Suprapubic skin (tissue), 4 donors: ENCODE results near the gene KLHL33. TPM values are rescaled to one million over a fixed set of nuclear protein-coding genes. Genes with fewer than 3 reads are reported as not detected.

Source experiments
- DNase-seq, 2 donors: peaks; one replicate each; pipeline ENCODE4 v3.0.0-alpha.2; 2019; ENCODE audit warnings: low spot score in 2 of 2
- H3K27ac ChIP-seq: fragments of 200-600 bp; sonication (generic); one replicate; pipeline ENCODE4 v1.5.1; 2019
- H3K27me3 ChIP-seq: fragments of 200-600 bp; sonication (generic); one replicate; pipeline ENCODE4 v1.5.1; 2019
- H3K36me3 ChIP-seq: fragments of 200-600 bp; sonication (generic); one replicate; pipeline ENCODE4 v1.5.1; 2019
- H3K4me1 ChIP-seq: fragments of 200-600 bp; sonication (generic); one replicate; pipeline ENCODE4 v1.5.1; 2019
- H3K4me3 ChIP-seq: fragments of 200-600 bp; sonication (generic); one replicate; pipeline ENCODE4 v1.5.1; 2019; ENCODE audit warnings: mild to moderate bottlenecking
- H3K9me3 ChIP-seq: fragments of 200-600 bp; sonication (generic); one replicate; pipeline ENCODE4 v1.5.1; 2019
- CTCF ChIP-seq, 2 donors: fragments of 200-600 bp in 1 of 2; fragments of 450-650 bp in 1 of 2; sonication (generic) in 1 of 2; IDR thresholded peaks; one replicate each; pipeline ENCODE4 v1.5.1; 2016 to 2019; ENCODE audit warnings: antibody characterized with exemption in 2 of 2, mild to moderate bottlenecking in 1 of 2, moderate library complexity in 1 of 2
- EP300 ChIP-seq: sonication (generic); formaldehyde crosslinking; IDR thresholded peaks from one replicate; pipeline ENCODE4 v1.6.1; 2017; ENCODE audit warnings: antibody characterized with exemption
- POLR2A ChIP-seq, 2 donors: fragments of 450-650 bp; IDR thresholded peaks; one replicate each; pipeline ENCODE4 v1.6.1; 2017; ENCODE audit warnings: antibody characterized with exemption in 2 of 2, mild to moderate bottlenecking in 2 of 2, moderate library complexity in 2 of 2
- POLR2AphosphoS5 ChIP-seq, 3 donors: sonication (generic); formaldehyde crosslinking; IDR thresholded peaks; one replicate each; pipeline ENCODE4 v1.6.1; 2017; ENCODE audit warnings: antibody characterized with exemption in 3 of 3
- WGBS: methylation state at CpG from one replicate; pipeline ENCODE4 v1.1.5; 2018; 5-methylcytosine and 5-hydroxymethylcytosine counted together
- total RNA-seq, 4 donors: library from RNA; depleted of rRNA; stranded (reverse); fragments of >200 nt; gene quantifications; one replicate each; pipeline ENCODE4 v1.1.0, GENCODE V29; 2016

Gene KLHL33
- total RNA-seq, 4 donors from 2014 or later: 0.08 TPM; not detected in 3

- no peak overlapping the region for H3K4me3 ChIP-seq
- no peaks in the 10 kb centered on the region for H3K27me3 ChIP-seq
- H3K9me3 ChIP-seq: no peaks in the 10 kb centered on the region
- WGBS: 96% methylated on average over 2 of the region's 2 CpGs
- TF ChIP-seq POLR2A (IDR thresholded peaks at IDR 0.05) (no peak), CTCF (IDR thresholded peaks at IDR 0.05) (no peak), POLR2AphosphoS5 (IDR thresholded peaks at IDR 0.05) (no peak), EP300 (no peak)
- H3K36me3 ChIP-seq: peaks cover 100% of the 10 kb centered on the region
- H3K4me1 ChIP-seq: no peaks in the 10 kb centered on the region
- no peak for DNase-seq
- no peak overlapping the region for H3K27ac ChIP-seq
Observed at GRCh38 chr14:20377171-20377570, 58.8 kb downstream of the KLHL33 start.

- TF ChIP-seq POLR2A (IDR thresholded peaks at IDR 0.05): no peak
- no peak for TF ChIP-seq POLR2AphosphoS5 (IDR thresholded peaks at IDR 0.05)
- TF ChIP-seq CTCF (IDR thresholded peaks at IDR 0.05): no peak
- no peak for TF ChIP-seq EP300
- H3K27me3 ChIP-seq: no peaks in the 10 kb centered on the region
- no peaks in the 10 kb centered on the region for H3K9me3 ChIP-seq
- WGBS: 98% methylated on average over 7 of the region's 12 CpGs
- no peak overlapping the region for H3K27ac ChIP-seq
- no peak overlapping the region for H3K4me3 ChIP-seq
- DNase-seq: no peak
- H3K4me1 ChIP-seq: no peaks in the 10 kb centered on the region
- peaks cover 100% of the 10 kb centered on the region for H3K36me3 ChIP-seq
Observed at GRCh38 chr14:20376071-20376588, 59.8 kb downstream of the KLHL33 start.

Other genes with a start within 250 kb of the KLHL33 start
- gene OR11G2, start 245.3 kb downstream of the KLHL33 start, total RNA-seq: not detected
- not detected for gene OR11H6, start 212.5 kb downstream of the KLHL33 start, total RNA-seq
- gene OR11H7, start 207.2 kb downstream of the KLHL33 start, total RNA-seq: not detected
- gene OR11H4, start 196.9 kb downstream of the KLHL33 start, total RNA-seq: not detected
- gene TTC5, start 130.2 kb downstream of the KLHL33 start, total RNA-seq: 10 to 100 TPM; 13.3 to 23.3 (median 14.6) TPM
- gene CCNB1IP1, start 102.9 kb downstream of the KLHL33 start, total RNA-seq: 10 to 100 TPM; 42.5 to 50.3 (median 47.6) TPM
- gene PARP2, start 92.5 kb downstream of the KLHL33 start, total RNA-seq: 10 to 100 TPM; 12.2 to 34.0 (median 14.9) TPM
- gene TEP1, start 22.7 kb downstream of the KLHL33 start, total RNA-seq: 10 to 100 TPM; 16.3 to 34.0 (median 25.1) TPM
- 10 to 100 TPM; 40.8 to 91.0 (median 44.8) TPM for gene OSGEP, start 18.6 kb upstream of the KLHL33 start, total RNA-seq
- gene APEX1, start 19.1 kb upstream of the KLHL33 start, total RNA-seq: 100 to 1,000 TPM; 119 to 133 (median 129) TPM
- 10 to 100 TPM; 23.7 to 36.5 (median 28.9) TPM for gene PIP4P1, start 25.3 kb upstream of the KLHL33 start, total RNA-seq
- gene PNP, start 33.2 kb upstream of the KLHL33 start, total RNA-seq: 10 to 100 TPM; 26.9 to 83.4 (median 52.9) TPM
- not detected for gene RNASE10, start 69.4 kb upstream of the KLHL33 start, total RNA-seq
- gene RNASE9, start 124.9 kb upstream of the KLHL33 start, total RNA-seq: not detected
- not detected for gene RNASE11, start 151.8 kb upstream of the KLHL33 start, total RNA-seq
- not detected for gene RNASE12, start 155.2 kb upstream of the KLHL33 start, total RNA-seq
- not detected for gene OR6S1, start 205.5 kb upstream of the KLHL33 start, total RNA-seq
- 10 to 100 TPM; 43.9 to 84.2 (median 66.2) TPM for gene RNASE4, start 248.4 kb upstream of the KLHL33 start, total RNA-seq